Sigmoid colon (tissue), 4 donors: ENCODE results near the gene SCAMP2.

Experiments used
- CTCF ChIP-seq, 4 experiments: fragments of 450-650 bp in 3 of 4; fragments of 200-600 bp in 1 of 4; IDR thresholded peaks; one replicate each; pipeline ENCODE4 v1.5.1; 2016 to 2019; ENCODE audit warnings: antibody characterized with exemption in 4 of 4, mild to moderate bottlenecking in 3 of 4, moderate library complexity in 2 of 4
- EP300 ChIP-seq, 4 donors: sonication (generic); formaldehyde crosslinking; IDR thresholded peaks; one replicate each; pipeline ENCODE4 v1.6.1; 2017; ENCODE audit warnings: antibody characterized with exemption in 4 of 4
- POLR2A ChIP-seq, 2 donors: fragments of 450-650 bp; IDR thresholded peaks; one replicate each; pipeline ENCODE4 v1.6.1; 2016; ENCODE audit warnings: antibody characterized with exemption in 2 of 2, mild to moderate bottlenecking in 2 of 2, moderate library complexity in 2 of 2
- POLR2AphosphoS5 ChIP-seq, 4 donors: sonication (generic); formaldehyde crosslinking; IDR thresholded peaks; one replicate each; pipeline ENCODE4 v1.6.1; 2017; ENCODE audit warnings: antibody characterized with exemption in 4 of 4

GRCh38 chr15:74892313-74892712 lies 19.1 kb upstream of the SCAMP2 start:
- TF ChIP-seq CTCF (IDR thresholded peaks at IDR 0.05) (no peak), POLR2A (IDR thresholded peaks at IDR 0.05) (no peak), POLR2AphosphoS5 (IDR thresholded peaks at IDR 0.05) (no peak), EP300 (IDR thresholded peaks at IDR 0.05) (no peak)
